SHP77 (cell line): ENCODE measurements around the gene KCNN1.

ENCODE experiments used
- DNase-seq, 2 experiments: peaks; one replicate each; lab custom pipeline; 2025; lab: John Stamatoyannopoulos, UW

KCNN1 gene

DNA sequence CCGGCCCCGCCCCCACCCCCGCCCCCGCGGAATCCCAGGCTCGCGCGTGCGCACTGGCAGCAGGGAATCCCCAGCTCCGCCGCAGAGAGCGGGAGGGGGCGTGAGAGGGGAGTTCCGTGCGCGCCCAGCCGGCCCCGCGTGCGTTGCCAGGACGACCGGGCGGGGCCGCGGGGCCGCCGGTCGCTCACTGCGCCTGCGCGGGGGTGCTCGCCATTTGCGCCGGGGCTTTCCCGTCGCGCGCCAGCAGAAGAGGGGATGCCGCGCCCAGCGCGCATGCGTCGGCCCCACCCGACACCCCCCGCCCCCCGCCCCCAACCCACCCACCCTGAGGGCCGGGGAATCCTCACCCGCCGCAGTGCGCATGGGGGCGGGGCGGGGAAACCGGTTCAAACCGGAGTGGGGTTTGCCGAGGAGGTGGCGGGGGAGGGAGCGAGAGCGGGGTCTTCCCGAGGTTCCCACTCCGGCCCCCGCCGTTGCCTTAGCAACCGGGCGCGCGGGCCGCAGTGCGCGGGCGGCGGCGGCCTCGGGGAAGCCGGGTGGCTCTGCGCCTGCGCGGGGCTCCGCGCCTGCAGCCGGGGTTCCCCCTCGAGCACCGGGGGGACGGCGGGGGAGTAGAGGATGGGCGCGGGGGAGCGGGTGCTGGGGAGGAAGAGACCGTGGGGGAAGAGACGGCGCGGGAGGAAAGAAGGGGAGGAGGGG is 18.9 kb upstream of the KCNN1 start:
- DNase-seq: peak; percentile 88 to 96

DNA sequence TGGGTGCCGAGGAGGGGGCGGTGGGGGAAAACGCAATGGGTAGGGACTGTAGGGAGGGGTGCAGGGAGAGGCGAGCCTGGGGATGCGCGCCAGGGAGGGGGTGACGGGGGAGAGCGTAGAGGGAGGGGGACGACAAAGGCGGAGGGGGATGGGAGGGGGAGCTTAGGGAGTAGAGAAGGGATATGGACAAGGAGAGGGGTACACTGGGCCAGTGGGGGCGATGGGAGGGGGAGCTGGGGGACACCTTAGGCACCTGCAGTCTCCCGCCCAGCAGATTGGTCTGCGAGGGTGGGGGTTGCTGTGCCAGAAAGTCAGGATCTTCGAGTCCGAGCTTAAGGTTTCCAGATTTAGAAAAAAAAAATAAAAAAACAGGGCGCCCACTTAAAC is 18.4 kb upstream of the KCNN1 start:
- peak in 1 of 2 experiments; percentile 25 for DNase-seq

DNA sequence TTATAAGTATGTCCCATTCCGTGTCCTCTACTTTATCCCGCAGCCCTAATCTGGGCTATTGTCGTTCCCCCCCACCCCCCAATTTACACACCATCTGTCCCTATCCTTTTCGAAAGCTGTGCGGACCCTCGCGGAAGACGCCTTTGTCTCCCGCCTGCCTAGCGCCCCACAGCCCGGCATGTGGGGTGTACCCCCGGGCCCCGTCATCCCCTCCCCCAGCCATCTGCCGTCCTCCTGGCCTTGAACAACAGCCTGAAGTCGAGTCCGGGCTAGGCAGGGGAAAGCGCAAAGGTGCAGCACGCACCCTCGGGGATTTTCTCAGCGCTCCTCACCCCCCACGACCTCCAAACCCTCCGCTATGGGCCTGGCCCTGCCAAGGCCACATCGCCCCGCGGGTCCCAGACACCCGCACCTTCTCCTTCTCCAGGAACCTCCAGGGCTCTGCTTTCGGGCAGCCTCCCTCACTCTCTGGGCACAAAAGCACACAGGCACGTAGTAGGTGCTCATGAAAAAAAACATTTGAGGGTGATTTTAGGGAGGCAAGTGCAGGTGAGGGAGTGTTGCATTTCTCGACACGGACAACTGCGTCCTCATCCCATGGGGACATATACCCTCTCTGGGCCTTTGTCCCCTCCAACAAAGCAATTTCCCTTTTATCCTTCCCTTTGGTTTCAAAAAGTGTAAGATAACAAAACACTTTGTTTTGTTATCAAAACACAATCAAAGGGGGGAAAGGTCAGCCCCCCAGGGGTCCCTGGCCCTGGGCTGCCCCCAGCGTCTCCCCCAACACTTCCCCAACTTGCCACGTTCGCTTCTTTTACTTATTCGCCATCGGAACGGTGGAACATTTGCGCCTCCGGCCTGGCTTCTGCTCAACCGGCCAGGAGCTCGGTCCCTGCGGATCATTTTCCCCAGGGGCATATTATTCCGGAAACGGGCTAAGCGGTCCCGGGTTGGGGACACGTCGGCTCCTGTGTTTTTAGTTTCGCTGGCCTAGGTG is 17.7 kb upstream of the KCNN1 start:
- DNase-seq: no peak

DNA sequence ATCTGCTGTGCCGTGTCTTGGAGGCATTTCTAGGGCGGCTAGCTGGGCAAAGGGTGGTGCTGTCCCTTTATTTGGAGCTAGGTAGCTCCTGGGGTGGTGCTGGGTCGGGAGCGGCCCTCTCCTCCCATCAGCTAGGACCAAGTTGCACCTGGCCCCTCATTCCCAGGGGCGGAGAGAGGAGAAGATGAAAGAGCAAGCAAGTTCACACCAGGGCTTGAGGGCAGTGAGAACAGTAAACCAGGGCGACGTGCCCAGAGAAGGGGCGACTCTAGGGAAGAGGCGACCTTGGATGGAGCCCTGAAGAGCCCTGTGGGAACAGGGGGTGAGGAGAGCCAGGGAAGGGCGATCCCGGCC is 17.0 kb upstream of the KCNN1 start:
- DNase-seq: no peak

DNA sequence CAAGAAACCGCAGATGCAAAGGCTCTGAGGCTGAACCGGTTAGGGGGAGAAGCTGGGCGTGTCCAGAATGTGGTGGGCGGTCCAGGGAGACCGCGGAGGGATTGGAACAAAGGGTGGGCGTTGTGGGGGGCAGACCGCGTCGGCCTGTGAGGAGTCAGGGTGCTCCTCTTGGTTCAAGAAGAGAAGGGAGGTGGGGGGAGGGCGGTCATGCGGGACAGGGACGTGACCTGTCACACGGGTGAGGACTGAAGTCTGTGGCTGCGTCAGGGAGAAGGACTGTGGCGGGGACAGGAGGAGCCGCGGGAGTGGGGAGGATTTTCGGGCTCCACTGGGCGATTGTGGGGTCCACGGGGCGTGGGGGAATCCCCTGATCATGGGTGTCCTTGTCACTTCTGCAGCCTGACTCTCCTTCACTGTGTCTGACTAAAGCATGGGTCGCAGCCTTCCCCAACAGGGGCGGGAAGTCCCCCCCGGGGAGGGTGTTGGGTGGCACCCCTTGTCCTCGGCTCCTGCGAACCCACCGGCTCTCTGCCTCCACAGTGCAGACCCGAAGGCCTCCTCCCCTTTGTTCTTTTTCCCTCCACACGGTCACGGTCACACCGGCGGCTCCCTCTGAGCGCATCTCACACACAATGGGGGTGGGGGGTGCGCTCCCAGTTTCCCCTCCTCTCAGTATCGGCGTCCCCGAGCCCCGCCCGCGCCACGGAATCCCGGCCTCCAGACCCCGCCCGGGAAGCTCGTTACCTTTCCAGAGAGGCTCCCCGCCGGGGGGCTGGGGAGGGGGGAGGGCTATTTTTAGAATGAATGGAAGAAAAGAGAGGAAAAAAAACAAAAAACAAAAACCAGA is 16.4 kb upstream of the KCNN1 start:
- no peak for DNase-seq

DNA sequence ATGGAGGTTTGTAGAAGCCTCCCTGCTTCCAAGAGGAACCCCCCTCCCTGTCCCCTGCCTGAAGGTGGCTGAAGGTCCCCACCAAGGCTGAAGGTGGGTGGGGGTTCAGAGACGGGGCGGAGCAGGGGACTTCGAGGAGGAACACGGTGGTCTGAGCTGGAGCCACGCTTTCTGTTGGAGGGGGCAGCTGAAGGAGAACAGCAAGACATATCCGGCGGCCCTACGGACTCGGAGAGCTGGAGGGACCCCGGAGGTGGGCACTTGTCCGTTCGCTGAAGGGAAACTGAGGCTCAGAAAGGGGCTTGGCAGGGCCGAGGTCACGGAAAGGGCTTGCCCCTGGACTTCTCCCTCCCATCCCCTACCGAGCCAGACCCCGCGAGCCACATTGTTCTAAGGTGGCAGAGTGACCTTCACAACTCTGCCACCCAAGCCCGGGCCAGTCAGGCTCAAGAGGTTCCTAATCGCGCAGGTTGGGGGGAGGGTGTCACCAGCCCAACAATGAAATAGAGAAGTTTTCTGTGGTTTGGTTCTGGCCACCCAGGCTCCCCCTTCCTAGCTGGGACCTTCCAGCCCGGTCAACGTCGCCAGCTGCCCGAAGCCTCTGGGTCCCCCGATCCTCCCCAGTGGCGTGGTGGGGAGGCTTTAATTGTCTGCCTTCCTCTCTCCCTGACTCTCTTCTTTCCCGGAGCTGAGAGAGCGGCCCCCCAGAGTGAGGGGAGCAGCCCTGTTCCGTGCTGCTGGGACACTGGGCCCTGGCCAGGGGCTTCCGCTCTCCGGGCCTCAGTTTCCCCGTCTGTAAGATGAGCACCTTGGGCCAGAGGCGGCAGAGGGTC is 15.5 kb upstream of the KCNN1 start:
- no peak for DNase-seq

DNA sequence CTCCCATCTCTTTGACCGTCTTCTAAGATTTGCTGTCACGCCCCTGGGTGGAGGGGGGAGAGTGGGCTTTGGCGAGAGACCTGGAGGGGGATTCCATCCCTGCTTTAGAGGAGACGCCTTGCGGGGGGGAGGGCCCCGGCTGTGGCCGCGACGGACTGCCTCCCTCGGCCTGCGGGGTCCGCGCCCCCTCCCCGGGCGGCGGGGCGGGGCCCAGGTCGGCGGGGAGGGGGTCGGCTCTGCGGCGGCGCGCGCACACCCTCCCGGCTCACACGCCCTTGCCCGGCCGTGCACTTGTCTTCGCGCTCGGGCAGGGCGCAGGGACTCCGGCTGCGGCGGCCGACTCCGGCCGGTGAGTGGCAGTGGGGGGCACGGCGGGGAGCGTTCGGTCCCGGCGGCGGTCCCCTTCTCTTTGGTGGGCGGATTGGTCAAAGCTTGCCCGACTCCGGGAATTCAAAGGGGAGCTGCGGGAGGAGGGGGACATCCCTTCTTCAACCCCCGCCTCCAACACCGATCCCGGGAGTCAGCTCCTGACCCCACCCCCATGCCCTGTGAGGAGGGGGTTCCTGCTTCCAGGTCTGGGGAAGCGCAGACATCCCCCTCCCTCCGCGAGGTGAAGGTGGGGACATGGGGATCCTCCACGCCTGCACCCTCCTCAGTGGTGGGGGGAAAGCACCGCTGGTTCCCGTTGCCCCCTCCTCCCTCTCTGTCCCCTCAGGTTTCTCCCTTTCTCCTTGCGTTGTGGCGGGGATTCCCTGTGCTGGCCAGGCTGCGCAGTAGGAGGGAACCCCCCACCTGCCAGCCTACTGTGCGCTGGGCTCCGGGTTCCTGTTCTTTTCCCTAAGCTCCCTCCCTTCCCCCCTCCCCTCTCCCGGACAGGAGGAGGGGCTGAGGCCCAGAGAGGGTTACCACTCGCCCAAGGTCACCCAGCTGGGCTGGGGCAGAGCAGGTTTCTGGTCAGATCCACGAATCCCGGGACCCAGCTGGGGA is 14.6 kb upstream of the KCNN1 start:
- no peak for DNase-seq

DNA sequence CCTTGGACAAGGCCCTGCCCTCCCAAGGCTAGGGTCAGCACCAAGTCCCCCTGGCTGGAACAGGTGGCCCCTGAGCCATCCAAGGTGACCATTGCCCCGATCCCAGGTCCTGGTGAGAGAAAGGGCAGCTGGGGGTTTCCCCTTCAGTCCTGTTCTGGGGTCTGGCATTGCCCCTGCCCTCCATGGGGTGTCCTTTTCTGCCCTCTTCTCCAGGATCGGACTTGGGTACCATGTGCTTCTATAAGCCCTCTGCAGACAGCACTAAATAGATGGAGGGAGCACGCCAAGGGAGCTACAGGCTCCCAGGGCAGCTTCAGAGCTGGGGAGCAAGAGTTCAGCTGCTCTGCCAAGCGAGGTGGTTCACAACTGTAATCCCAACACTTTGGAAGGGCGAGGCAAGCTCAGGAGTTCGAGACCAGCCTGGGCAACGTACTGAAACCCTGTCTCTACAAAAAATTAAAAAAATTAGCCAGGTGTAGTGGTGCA is 13.5 kb upstream of the KCNN1 start:
- no peak for DNase-seq

DNA sequence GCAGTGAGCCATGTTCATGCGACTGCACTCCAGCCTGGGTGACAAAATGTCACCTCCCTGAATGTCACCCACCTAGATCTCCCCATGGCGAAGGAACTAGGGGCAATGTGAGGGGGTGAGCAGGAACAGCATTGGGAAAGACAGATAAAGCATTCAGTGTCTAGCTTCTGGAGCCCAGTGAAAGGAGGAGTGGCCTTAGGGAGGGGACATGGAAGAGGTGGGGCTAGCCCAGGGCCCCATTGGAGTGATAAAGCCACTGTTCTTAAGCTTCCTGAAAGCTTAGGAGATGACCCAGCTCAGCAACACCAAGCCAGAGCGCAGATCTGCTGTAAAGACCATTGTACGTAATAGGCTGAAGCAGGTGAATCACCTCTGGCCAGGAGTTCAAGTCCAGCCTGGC is 13.0 kb upstream of the KCNN1 start:
- DNase-seq: no peak

DNA sequence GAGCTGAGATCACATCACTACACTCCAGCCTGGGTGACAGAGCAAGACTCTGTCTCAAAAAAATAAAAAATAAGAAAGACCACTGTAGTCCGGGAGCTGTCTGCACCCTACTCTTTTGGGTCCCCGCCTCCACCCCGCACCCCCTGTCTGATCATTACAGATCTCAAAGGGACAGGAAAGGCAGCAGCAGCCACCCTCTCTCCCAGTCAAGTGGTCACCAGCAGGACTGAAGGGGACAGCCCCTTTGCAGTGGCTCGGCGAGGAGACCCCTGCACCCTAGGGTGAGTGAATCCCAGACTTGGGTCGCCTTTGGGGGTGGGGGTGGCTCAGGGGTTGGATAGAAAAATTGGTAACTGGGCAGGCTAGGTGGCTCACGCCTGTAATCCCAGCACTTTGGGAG is 12.5 kb upstream of the KCNN1 start:
- no peak for DNase-seq

DNA sequence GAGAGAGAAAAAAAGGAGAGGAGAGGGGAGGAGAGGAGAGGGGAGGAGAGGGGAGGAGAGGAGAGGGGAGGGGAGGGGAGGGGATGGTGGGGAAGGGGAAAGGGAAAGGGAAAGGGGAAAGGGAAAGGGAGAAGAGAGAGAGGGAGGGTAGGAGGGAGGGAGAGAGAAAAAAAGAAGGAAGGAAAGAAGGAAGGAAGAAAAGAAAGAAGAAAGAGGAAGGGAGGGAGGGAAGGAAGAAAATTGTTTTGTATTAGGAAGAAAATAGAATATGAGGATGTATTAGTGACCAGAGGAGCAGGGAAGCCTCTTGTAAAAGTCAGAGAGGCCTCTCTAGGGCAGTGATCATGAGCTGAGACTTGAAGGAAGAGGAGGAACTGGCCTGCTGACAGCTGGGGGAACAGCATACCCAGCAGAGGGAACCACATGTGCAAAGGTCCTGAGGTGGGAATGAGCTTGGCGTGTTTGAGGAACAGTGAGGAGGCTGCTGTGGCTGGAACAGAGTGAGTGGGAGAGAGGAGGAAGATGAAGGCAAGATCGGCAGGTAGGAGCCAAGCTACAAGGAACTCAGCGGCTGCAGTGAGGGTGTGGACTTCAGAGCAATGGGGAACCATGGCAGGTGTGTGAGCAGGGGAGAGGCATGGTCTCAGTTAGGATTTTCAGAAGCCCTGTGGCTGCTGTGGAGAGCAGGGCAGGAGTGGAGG is 9.6 kb upstream of the KCNN1 start:
- no peak for DNase-seq

DNA sequence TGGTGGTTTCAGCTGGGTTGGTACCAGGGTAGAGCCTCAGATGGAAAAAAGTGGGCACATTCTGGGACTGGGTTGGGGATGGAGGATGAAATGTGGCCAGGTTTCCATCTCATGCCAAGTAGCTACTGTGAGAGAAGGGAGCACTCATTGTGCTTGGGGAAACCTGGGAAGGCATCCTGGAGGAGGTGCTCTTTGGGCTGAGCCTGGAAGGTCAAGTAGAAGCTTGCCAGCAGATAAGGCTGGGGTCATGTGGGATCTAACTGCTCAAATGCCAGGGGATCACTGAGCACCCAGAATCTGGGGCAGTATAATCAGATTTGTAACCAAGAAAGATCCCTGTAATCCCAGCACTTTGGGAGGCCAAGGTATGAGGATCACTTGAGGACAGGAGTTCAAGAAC is 9.0 kb upstream of the KCNN1 start:
- DNase-seq: no peak

DNA sequence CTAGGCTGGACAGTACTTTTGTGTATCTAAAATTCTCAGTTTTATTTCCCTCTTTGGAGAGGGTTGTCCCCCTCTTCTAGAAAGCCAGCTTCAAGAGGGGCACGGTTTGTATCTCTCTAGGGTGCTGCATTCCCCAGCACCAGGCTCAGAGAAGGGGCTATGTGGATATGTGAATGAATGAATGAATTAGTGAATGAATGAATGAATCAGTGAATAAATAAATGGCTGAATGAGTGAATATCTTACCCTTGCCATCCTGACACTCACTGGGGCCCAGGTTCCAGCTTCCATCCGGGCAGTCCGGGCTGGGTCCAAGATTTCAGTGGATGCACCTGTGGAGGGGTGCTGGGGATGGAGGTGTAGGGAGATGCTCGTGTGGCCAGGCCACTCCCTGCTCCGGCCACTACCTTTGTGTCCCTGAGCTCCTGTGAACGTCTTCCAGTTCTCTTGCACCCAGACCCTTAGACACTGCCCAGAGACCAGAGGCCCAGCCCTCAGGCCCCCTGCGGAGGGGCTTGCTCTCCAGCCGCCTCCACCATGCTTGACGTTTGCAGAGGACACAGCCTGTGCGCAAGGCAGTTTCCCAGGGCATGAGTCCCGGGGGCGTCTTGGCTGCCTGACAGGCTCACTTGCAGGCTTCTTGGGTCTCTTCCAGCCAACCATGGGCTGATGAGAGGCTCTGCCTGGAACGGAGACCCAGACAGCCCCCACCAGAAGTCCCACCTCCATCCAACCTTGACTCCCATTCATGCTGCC is 2.8 kb upstream of the KCNN1 start:
- DNase-seq: no peak

DNA sequence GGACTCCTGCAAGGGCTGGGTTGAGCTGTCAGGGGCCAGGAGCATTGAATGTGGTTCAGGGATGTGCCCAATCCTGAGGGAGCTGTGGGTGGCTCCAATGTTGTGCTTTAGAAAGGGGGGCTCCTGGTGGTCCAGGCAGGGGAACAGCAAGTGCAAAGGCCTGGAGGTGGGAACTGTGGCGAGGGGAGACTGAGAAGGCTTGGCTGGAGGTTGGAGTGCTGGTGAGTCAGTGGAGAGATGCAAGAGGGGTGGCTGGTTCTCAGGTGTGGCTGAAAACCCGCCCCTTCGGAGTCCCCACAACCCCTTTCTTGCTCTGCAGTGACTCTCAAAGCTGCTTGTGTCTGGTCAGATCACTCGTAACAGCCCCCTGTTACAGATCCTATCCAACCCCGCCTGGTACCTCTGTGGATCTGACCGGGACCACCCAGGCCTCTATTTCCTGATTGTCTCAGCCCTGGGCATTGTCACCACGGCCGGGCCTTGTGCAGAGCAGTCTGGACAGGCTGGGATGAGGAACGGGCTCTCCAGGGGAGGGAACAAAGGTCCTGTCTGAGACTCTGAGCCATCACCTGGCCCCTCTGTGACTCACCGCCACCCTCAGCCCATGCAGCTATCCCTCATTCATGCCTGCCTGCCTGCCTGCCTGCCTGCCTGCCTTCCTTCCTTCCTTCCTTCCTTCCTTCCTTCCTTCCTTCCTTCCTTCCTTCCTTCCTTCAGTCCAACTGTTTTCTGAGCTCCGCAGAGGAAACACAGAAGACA is 1.4 kb upstream of the KCNN1 start:
- DNase-seq: no peak

DNA sequence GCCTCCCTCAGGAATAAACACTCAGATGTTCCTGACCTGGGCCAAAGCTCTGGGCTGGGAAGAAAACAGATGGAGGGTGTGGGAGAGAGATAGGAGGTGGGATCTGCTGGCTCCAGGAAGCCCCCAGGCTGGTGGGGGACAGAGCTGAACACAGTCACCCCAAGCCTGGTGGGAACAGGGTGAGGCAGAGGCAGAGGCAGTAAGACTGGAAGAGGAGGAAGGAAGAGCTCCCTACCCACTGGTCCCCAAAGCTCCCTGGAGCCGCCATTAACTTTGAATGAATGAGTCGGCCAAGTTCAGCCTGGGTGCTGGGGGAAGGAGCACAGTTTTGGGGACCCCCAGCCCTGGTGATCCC is 801 bp upstream of the KCNN1 start:
- no peak for DNase-seq

DNA sequence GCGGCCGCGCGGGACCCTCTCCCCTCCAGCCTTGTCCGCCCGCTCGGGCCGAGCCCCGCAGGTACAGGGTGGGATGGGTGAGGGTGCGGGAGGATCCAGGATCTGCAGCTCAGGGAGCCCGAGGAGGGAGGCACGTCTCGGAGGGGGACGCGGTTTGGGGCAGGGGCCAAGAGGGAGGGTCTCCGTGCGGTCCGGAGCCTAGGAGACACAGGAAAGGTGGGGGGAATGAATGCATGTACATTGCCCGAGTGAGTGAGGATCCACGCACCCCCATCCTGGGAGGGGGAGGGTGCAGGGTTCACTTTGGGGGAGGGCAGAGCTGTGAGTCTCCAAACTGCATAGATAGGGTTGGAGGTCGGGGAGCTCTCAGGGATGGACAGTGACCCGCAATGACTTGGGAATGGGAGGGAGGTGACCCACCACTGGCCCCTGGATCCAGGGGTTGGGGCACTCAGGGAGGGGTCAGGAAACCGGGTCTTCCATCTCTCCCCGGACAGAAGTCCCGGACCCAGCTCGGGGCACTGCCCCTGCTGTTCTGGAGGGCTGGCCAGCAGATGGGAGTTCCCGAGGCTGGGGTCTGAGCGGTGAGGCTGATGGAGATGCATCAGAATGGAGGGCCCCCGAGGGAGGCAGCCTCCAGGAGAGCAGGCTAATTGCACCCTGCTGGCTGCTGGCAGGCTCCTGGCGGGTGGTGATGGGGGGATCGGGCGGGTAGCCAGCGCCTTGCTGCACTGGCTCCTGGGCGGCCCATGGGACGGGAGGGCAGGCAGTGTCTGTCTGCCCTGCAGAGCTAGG is 547 bp downstream of the KCNN1 start:
- DNase-seq: no peak

DNA sequence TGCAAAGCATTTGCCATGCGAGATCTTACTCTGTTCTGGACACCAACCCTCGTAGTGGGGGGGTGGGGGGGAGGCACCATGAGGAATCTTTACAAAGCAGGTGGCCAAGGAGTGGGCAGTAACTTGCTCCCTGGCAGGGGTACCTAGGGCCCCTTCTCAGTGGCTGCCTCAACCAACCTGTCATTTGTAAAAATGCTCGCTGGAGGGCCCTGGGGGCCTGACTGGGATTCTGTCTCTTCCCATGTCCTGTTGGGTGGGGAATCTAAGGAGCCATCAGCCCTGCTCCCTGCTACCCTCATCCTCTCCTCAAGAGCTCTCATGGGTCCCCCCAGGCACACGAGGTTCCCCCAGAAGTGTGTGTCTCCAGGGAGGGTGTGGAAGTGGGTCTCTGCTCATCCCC is 1.5 kb downstream of the KCNN1 start:
- DNase-seq: no peak
